ENCODE data around the gene RPL3.
"Not testable (repeated sequence)": the region's sequence is repeated elsewhere in the genome, so short reads cannot be mapped to it uniquely, and the experiment has no call there.

RPL3 gene

DNA sequence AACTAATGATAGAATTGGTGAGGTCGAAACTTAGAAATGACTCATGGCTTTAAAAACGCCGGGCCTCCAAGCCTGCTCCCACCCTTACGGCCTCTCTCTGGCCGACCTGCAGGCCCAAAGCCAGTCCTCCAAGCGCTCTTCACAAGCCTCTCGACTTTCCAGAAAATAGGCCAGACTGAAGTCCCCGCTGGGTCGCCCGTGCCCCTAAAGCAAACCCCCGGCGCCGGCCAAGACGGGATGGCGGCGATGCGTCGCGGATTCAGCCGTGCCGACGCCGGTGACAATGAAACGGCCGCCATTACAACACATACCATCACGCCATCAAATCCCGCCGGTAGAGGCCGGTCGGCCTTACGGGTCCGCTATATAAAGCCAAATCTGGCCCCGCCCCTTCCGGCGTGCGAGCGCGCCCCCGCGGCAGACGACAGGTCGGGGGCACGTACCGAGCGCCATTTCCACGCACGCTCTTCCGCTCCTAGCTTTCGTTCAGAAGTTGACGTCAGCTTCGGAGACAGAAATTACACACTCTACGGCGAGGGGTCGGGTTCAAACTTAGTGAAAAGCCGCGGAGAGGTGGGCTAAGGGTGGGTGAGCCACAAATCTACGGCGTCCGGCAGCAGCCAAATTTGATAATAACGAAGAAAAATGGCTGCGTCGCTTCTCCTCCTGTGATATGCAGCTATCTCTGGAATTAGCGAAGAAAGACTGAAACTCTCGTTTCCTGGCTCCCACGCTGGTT lies at the start of gene RPL3:
TSS of gene RPL3 (minus strand) at position 340 of the 739 bp plus-strand sequence. CDS start at position 314, 26 bp downstream.
- peak; percentile 89 to 94 for DNase-seq (ENCODE audit: low read depth in 2 of 2)

DNA sequence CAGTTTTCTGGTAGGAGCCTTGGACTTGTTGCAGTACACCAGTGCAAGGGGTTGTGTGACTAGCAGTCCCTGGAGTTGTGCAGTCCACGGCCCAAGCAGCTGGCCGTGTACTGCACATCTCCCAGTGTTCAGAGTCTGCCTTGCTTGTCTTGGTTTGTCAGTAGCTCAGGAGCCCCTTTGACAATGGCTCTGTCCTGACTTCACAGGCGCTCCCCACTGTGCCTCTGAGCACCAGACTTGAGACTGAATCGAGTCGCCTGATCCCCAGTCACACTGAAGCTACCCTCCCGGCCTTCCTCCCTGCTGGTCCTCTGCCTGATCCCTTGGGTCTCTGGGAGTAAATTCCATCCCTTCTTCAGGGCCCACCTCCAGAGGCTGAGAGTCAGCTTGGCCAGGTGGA lies 49.8 kb upstream of the RPL3 start:
- no peak for DNase-seq (ENCODE audit: low read depth in 2 of 2)

DNA sequence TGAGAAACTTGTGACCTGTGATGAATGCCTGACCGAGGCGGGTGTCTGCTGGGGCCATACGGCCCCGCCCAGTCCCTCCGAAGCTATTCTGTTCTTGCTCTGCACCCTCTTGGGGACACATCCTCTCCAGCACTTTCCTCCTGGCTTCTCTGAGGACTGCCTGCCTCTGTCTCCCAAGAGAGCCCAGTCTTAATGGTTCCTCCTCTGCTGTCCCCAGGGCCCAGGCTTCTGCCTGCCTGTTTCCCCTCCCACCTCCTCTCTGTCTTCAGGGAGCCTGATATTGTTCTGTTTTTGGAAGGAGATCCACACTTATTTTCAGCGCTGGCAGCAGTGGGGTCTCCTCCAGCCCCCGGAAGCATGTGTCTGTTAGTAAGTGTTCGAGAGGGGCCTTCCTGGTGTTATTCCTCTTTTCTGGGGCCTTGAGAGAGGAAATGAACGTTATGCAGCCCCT lies 49.1 kb upstream of the RPL3 start:
- DNase-seq (ENCODE audit: low read depth in 2 of 2) = no peak

DNA sequence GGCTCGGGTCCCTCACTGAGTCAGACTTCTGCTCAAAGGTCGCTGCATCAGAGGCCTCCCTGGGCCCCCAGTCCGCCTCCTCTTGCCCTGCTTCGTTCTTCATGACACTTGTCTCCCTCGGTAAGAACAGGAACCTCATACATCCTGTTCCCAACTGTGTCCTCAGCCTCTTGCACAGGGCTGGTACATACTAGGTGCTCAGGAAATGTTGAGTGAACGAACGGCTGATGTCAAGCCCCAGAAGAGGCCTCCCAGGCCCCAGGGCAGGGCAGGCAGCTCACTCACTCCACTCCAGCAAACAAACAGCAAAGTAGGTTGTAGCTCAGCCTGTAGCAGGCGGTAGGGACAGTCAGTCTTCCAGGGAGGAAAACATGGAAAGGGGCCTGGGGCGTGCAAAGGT lies 47.6 kb upstream of the RPL3 start:
- DNase-seq (ENCODE audit: low read depth in 2 of 2) = no peak

GRCh38 chr22:39365492-39365780 lies 46.0 kb upstream of the RPL3 start:
- DNase-seq (ENCODE audit: low read depth in 2 of 2) = no peak

- DNase-seq (ENCODE audit: low read depth in 2 of 2) = no peak
Measured at GRCh38 chr22:39364714-39365491, 45.5 kb upstream of the RPL3 start.

- no peak for DNase-seq (ENCODE audit: low read depth in 2 of 2)
Measured at GRCh38 chr22:39363751-39364515, 44.5 kb upstream of the RPL3 start.

DNA sequence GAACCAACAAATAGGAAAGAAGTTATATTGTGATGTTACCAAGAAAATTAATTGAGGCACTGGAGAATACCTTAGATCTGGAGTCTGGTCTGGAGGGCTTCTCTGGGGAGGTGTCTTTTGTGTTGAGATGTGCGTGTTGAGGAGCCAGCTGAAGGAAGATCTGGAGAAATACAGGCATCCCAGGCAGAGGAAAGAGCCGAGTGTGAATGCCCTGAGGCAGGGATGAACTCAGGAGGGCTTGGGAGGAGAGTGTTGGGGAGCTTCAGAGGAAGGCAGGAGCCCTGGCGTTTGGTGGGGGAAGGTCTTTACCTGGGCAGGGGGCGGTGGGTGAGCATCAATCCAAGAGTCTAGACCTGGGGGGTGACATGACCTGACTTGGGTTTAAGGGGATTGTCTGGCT lies 43.5 kb upstream of the RPL3 start:
- DNase-seq (ENCODE audit: low read depth in 2 of 2) = no peak

DNA sequence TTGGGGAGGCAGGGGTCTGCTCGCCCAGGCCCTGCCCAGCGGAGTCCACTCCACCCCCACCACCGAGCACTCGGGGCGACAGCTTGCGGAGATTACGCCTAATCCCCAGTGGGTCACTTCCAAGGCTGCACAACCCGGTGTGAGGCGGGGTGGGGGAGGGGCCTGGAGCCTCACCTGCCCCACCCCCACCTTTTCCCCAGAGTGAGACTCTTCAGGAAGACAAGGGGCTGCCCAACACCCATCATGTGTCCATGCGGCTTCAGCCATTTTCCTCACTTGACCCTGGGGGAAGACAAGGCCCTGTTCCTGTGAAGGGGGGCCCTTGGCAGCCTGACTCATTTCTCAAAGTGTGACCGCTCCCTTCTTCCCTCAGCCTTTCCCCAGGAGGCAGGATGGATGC lies 42.8 kb upstream of the RPL3 start:
- DNase-seq (ENCODE audit: low read depth in 2 of 2) = no peak

DNA sequence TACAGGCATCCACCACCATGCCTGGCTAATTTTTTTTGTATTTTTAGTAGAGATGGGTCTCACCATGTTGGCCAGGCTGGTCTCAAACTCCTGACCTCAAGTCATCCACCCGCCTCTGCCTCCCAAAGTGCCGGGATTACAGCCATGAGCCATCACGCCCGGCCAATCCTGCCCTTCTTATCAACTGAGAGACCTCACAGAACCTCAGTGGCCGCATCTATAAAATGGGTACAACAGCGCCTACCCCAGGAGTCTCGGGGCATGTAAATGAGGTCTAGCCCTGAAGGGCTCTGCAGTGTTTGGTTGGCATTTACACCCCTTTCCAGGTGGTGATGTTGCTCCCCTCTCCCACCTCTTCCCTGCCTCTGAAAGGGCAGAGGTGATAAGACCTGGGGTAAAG lies 42.1 kb upstream of the RPL3 start:
- no peak for DNase-seq (ENCODE audit: low read depth in 2 of 2)

- DNase-seq (ENCODE audit: low read depth in 2 of 2) = no peak
Measured at GRCh38 chr22:39360674-39361413, 41.4 kb upstream of the RPL3 start.

DNA sequence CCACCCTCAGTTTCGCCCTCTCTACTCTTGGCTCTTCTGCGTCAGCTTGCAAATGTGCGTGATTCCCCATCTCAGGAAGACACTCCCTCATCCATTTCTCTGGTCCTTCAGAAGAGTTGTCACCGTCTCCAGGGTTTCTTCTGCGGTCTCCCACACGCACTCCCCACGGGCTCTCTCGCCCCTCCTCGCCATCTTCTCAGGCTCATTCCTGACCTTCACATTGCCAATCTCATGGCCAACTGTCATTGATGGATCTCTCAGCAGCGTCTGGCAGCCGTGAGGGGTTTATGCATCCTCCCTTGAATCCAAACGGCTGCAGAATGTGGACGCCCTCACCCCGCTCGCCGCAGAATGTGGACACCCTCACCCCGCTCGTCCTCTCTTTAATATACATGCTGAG lies 40.8 kb upstream of the RPL3 start:
- no peak for DNase-seq (ENCODE audit: low read depth in 2 of 2)

- DNase-seq (ENCODE audit: low read depth in 2 of 2) = no peak
Measured at GRCh38 chr22:39359659-39360195, 40.3 kb upstream of the RPL3 start.

GRCh38 chr22:39358197-39358596 lies 38.8 kb upstream of the RPL3 start:
- not testable (repeated sequence) for DNase-seq (ENCODE audit: low read depth in 2 of 2)

DNA sequence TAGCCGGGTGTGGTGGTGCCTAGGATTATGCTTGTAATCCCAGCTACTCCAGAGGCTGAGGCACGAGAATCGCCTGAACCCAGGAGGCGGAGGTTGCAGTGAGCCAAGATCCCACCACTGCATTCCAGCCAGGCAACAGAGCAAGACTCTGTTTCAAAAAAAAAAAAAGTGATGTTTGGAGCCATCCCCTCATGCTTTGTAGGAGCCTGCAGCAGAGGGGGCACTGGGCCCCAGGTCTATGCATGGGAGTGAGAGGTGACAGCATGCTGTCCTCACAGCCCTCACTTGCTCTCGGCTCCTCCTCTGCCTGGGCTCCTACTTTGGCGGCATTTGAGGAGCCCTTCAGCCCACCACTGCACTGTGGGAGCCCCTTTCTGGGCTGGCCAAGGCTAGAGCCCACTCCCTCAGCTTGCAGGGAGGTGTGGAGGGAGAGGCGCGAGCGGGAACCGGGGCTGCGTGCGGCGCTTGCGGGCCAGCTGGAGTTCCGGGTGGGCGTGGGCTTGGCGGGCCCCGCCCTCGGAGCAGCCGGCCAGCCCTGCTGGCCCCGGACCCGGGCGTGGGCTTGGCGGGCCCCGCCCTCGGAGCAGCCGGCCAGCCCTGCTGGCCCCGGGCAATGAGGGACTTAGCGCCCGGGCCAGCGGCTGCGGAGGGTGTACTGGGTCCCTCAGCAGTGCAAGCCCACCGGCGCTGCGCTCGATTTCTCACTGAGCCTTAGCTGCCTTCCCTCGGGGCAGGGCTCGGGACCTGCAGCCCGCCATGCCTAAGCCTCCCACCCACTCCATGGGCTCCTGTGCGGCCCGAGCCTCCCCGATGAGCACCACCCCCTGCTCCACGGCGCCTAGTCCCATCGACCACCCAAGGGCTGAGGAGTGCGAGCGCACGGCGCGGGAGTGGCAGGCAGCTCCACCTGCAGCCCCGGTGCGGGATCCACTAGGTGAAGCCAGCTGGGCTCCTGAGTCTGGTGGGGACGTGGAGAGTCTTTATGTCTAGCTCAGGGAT lies 38.0 kb upstream of the RPL3 start:
- DNase-seq (ENCODE audit: low read depth in 2 of 2) = not testable (repeated sequence)

GRCh38 chr22:39356464-39356863 lies 37.0 kb upstream of the RPL3 start:
- DNase-seq (ENCODE audit: low read depth in 2 of 2) = no peak

DNA sequence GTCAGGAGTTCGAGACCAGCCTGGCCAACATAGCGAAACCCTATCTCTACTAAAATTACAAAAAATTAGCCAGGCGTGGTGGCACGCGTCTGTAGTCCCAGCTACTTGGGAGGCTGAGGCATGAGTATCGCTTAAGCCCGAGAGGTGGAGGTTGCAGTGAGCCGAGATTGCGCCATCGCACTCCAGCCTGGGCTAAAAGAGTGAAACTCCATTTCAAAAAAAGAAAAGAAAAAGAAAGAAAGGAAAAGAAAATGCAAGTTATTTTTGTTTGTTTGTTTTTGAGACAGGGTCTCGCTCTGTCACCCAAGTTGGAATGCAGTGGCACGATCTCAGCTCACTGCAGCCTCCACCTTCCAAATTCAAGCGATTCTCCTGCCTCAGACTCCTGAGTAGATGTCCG lies 36.4 kb upstream of the RPL3 start:
- not testable (repeated sequence) for DNase-seq (ENCODE audit: low read depth in 2 of 2)

DNA sequence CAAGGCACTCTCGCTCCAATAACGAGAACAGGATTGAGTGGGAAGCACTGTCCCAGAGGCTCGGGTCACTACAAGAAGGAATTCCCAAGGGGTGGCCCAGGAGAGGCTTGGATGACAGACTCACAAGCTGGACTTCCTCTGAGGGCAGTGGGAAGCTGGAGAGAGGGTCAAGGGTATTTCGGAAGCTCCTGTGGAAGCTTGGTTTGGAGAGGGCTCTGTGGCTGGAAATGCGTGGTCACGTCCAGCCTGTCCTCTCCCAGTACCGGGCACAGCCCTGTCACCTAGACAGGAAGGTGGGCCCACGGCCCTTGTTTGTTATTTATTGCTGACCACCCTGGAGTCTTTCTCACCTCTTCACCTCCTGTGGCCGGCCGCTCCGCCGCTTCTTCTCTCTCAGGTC lies 35.7 kb upstream of the RPL3 start:
- no peak for DNase-seq (ENCODE audit: low read depth in 2 of 2)

DNA sequence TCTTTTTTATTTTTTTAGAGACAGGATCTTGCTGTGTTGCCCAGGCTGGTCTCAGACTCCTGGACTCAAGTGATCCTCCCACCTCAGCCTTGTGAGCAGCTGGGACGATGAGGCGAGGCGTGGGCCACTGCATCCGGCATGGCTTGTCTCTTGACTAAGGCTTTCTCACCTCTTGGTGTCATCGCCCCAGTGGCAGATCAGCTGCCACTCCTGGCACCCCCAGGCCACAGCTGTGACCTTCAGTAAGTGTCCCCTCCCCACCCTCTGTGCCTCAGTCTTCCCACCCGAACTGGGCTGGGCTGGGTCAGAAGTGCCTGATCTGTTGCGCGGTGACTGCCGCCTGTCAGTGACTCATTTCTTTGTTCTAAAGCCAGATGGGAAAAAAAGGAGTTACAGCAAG lies 33.9 kb upstream of the RPL3 start:
- no peak for DNase-seq (ENCODE audit: low read depth in 2 of 2)

GRCh38 chr22:39352306-39352891 lies 33.0 kb upstream of the RPL3 start:
- DNase-seq (ENCODE audit: low read depth in 2 of 2) = no peak
